H1 (cell line): ENCODE results near the gene SRPK3. TPM values are rescaled to one million over a fixed set of nuclear protein-coding genes. Genes with fewer than 3 reads are reported as not detected.

Source experiments
- CTCF ChIA-PET: fragments of 300-600 bp; sonication (Branson Sonifier 250); formaldehyde crosslinking; loops from one replicate; lab custom pipeline; 2021; ENCODE audit not compliant: partially characterized antibody; lab: Charles Lee
- POLR2A ChIA-PET: fragments of 300-600 bp; sonication (Branson Sonifier 250); formaldehyde crosslinking; loops from one replicate; lab custom pipeline; 2021; ENCODE audit warnings: inconsistent platforms; ENCODE audit not compliant: partially characterized antibody; lab: Charles Lee
- DNase-seq, 2 experiments: peaks; one replicate each; pipeline versions ENCODE4 v3.0.0 to v3.0.0-alpha.2; 2010 to 2022; ENCODE audit warnings: low spot score in 2 of 2, low read depth in 1 of 2, mixed read lengths in 1 of 2
- FAIRE-seq: peaks from 2 replicates; lab custom pipeline; 2011; peaks lifted over from hg19 to GRCh38; lab: Jason Lieb, UNC
- H2AFZ ChIP-seq: 2 replicates; pipeline ENCODE4 v1.8.1; 2012; ENCODE audit warnings: low read length, inconsistent platforms
- H2AK5ac ChIP-seq: 2 replicates; pipeline ENCODE4 v1.6.1; 2013; ENCODE audit warnings: low read depth, low read length
- H2BK120ac ChIP-seq: replicated peaks from 2 replicates; pipeline ENCODE3; 2013; ENCODE audit warnings: low read depth, low read length, inconsistent platforms
- H2BK12ac ChIP-seq: 2 replicates; pipeline ENCODE4 v1.6.1; 2013; ENCODE audit warnings: low read depth, low read length
- H2BK15ac ChIP-seq: 2 replicates; pipeline ENCODE4 v1.6.1; 2013; ENCODE audit warnings: low read length
- H2BK20ac ChIP-seq: 2 replicates; pipeline ENCODE4 v1.6.1; 2013; ENCODE audit warnings: low read length
- H2BK5ac ChIP-seq: 2 replicates; pipeline ENCODE4 v1.6.1; 2013; ENCODE audit warnings: low read depth, low read length
- H3K14ac ChIP-seq: 2 replicates; pipeline ENCODE4 v1.6.1; 2013; ENCODE audit warnings: inconsistent platforms; ENCODE audit not compliant: insufficient read length
- H3K18ac ChIP-seq: 2 replicates; pipeline ENCODE4 v1.6.1; 2013; ENCODE audit warnings: low read length; ENCODE audit errors: extremely low read depth
- H3K23ac ChIP-seq: 2 replicates; pipeline ENCODE4 v1.6.1; 2013; ENCODE audit warnings: inconsistent platforms; ENCODE audit not compliant: insufficient read length
- H3K23me2 ChIP-seq: 2 replicates; pipeline ENCODE4 v1.6.1; 2013; ENCODE audit warnings: low read depth, low read length
- H3K27ac ChIP-seq: 2 replicates; pipeline ENCODE4 v1.6.1; 2011; ENCODE audit warnings: low read depth, low read length, inconsistent platforms
- H3K27me3 ChIP-seq, 4 experiments: replicated peaks in 1 of 4; 1 replicate in 1 of 4; 2 replicates in 3 of 4; pipeline versions ENCODE4 v1.6.1 to v1.8.1; 2011 to 2013; ENCODE audit warnings: low read length in 3 of 4, mild to moderate bottlenecking in 3 of 4, inconsistent platforms in 2 of 4, mixed read lengths in 2 of 4, moderate library complexity in 1 of 4; ENCODE audit not compliant: control insufficient read depth in 3 of 4, insufficient read depth in 3 of 4; ENCODE audit errors: extremely low read depth in 1 of 4
- H3K36me3 ChIP-seq, 4 experiments: 2 replicates each; pipeline versions ENCODE4 v1.6.1 to v1.8.1; 2011 to 2013; ENCODE audit warnings: mild to moderate bottlenecking in 4 of 4, low read length in 3 of 4, moderate library complexity in 2 of 4, control low read depth in 1 of 4, inconsistent platforms in 1 of 4; ENCODE audit not compliant: insufficient read depth in 4 of 4, control insufficient read depth in 2 of 4
- H3K4ac ChIP-seq: replicated peaks from 2 replicates; pipeline ENCODE3; 2013; ENCODE audit warnings: low read length, low read depth, mixed read lengths, inconsistent platforms; ENCODE audit not compliant: insufficient read length
- H3K4me1 ChIP-seq, 4 experiments: replicated peaks in 1 of 4; 1 replicate in 1 of 4; 2 replicates in 3 of 4; pipeline versions ENCODE4 v1.6.1 to v1.8.1; 2011 to 2013; ENCODE audit warnings: low read length in 3 of 4, inconsistent platforms in 2 of 4, mixed read lengths in 1 of 4; ENCODE audit not compliant: insufficient read depth in 4 of 4, control insufficient read depth in 3 of 4
- H3K4me2 ChIP-seq, 2 experiments: 2 replicates each; pipeline versions ENCODE4 v1.6.1 to v1.8.1; 2011 to 2013; ENCODE audit warnings: low read depth in 2 of 2, low read length in 2 of 2, control low read depth in 1 of 2, inconsistent platforms in 1 of 2, mild to moderate bottlenecking in 1 of 2; ENCODE audit not compliant: insufficient read depth in 1 of 2
- H3K4me3 ChIP-seq, 4 experiments: fragments of 200-600, 300-600 bp in 1 of 4; sonication (generic), shearing (Covaris generic), sonication (Bioruptor Twin) in 1 of 4; 2 replicates each; pipeline versions ENCODE4 v1.5.1 to v1.8.1; 2011 to 2016; ENCODE audit warnings: low read length in 4 of 4, low read depth in 3 of 4, control low read depth in 2 of 4, inconsistent platforms in 2 of 4, mild to moderate bottlenecking in 2 of 4, mixed read lengths in 1 of 4, moderate library complexity in 1 of 4; ENCODE audit not compliant: insufficient read depth in 2 of 4; ENCODE audit errors: extremely low read depth in 1 of 4
- H3K56ac ChIP-seq: replicated peaks from 2 replicates; pipeline ENCODE3; 2013; ENCODE audit warnings: low read depth, mild to moderate bottlenecking, mixed read lengths, low read length, inconsistent platforms; ENCODE audit not compliant: insufficient read length
- H3K79me1 ChIP-seq: 2 replicates; pipeline ENCODE4 v1.6.1; 2013; ENCODE audit warnings: low read depth, low read length, control low read depth
- H3K79me2 ChIP-seq, 2 experiments: 2 replicates each; pipeline versions ENCODE4 v1.6.1 to v1.8.1; 2012 to 2013; ENCODE audit warnings: low read length in 2 of 2, mild to moderate bottlenecking in 2 of 2, inconsistent platforms in 1 of 2; ENCODE audit not compliant: insufficient read depth in 2 of 2, control insufficient read depth in 1 of 2
- H3K9ac ChIP-seq, 4 experiments: replicated peaks in 1 of 4; 1 replicate in 1 of 4; 2 replicates in 3 of 4; pipeline versions ENCODE4 v1.6.1 to v1.8.1; 2011 to 2013; ENCODE audit warnings: low read depth in 3 of 4, low read length in 3 of 4, control low read depth in 2 of 4, mild to moderate bottlenecking in 2 of 4, moderate library complexity in 2 of 4, inconsistent platforms in 1 of 4; ENCODE audit errors: extremely low read depth in 1 of 4
- H3K9me3 ChIP-seq, 2 experiments: 2 replicates each; pipeline versions ENCODE4 v1.6.1 to v1.8.1; 2012 to 2013; ENCODE audit warnings: mild to moderate bottlenecking in 2 of 2, moderate library complexity in 2 of 2, control low read depth in 1 of 2, inconsistent platforms in 1 of 2, low read depth in 1 of 2, low read length in 1 of 2, mixed read lengths in 1 of 2; ENCODE audit not compliant: insufficient read depth in 2 of 2
- H4K20me1 ChIP-seq, 2 experiments: replicated peaks in 1 of 2; 2 replicates each; pipeline versions ENCODE3 to v1.8.1; 2011 to 2013; ENCODE audit warnings: inconsistent platforms in 2 of 2, low read length in 2 of 2, mild to moderate bottlenecking in 1 of 2; ENCODE audit not compliant: insufficient read depth in 2 of 2, control insufficient read depth in 1 of 2
- H4K5ac ChIP-seq: 2 replicates; pipeline ENCODE4 v1.6.1; 2013; ENCODE audit warnings: low read length, low read depth, mixed read lengths, inconsistent platforms; ENCODE audit not compliant: insufficient read length
- H4K8ac ChIP-seq: 2 replicates; pipeline ENCODE4 v1.8.0; 2013; ENCODE audit warnings: mild to moderate bottlenecking, moderate library complexity, low read length, inconsistent platforms; ENCODE audit not compliant: insufficient read depth; ENCODE audit errors: extremely low read depth
- H4K91ac ChIP-seq: replicated peaks from 2 replicates; pipeline ENCODE3; 2013; ENCODE audit warnings: low read length, mixed read lengths, inconsistent platforms; ENCODE audit not compliant: insufficient read length
- BCL11A ChIP-seq, 2 experiments: IDR thresholded peaks; one replicate each; pipeline ENCODE4 v1.6.1; 2011; ENCODE audit warnings: low read depth in 2 of 2, low read length in 2 of 2, mild to moderate bottlenecking in 2 of 2
- GABPA ChIP-seq: IDR thresholded peaks from 2 replicates; pipeline ENCODE4 v1.6.1; 2011; ENCODE audit warnings: mild to moderate bottlenecking, low read length, moderate library complexity, borderline replicate concordance; ENCODE audit not compliant: insufficient read depth
- JUN ChIP-seq: IDR thresholded peaks from 2 replicates; pipeline ENCODE4 v1.6.1; 2011; ENCODE audit warnings: low read depth, mild to moderate bottlenecking, improper control_type of control experiment, low read length
- NANOG ChIP-seq: IDR thresholded peaks from 2 replicates; pipeline ENCODE4 v1.6.1; 2011; ENCODE audit warnings: low read length, low read depth, mild to moderate bottlenecking, inconsistent platforms; ENCODE audit not compliant: insufficient read depth, poor library complexity, severe bottlenecking
- POLR2AphosphoS5 ChIP-seq: IDR thresholded peaks from 2 replicates; pipeline ENCODE4 v1.6.1; 2011; ENCODE audit warnings: low read depth, low read length
- SIRT6 ChIP-seq: IDR thresholded peaks from one replicate; pipeline ENCODE4 v1.7.1; 2012; ENCODE audit warnings: low read length, inconsistent platforms
- SP1 ChIP-seq: IDR thresholded peaks from 2 replicates; pipeline ENCODE4 v1.6.1; 2011; ENCODE audit warnings: low read depth, low read length
- SUZ12 ChIP-seq: fragments of 200-600 bp; sonication (generic); IDR thresholded peaks from 2 replicates; pipeline ENCODE4 v1.6.1; 2012; ENCODE audit warnings: mild to moderate bottlenecking, inconsistent platforms, low read length, moderate library complexity, mixed read lengths
- TAF1 ChIP-seq: IDR thresholded peaks from 2 replicates; pipeline ENCODE4 v1.6.1; 2011; ENCODE audit warnings: mild to moderate bottlenecking, low read depth, low read length
- TBP ChIP-seq: IDR thresholded peaks from 2 replicates; pipeline ENCODE4 v1.6.1; 2011; ENCODE audit warnings: low read depth, low read length, improper control_type of control experiment
- YY1 ChIP-seq: IDR thresholded peaks from 2 replicates; pipeline ENCODE4 v1.6.1; 2011; ENCODE audit warnings: low read depth, mild to moderate bottlenecking, low read length
- WGBS, 2 experiments: shearing (Covaris generic) in 1 of 2; methylation state at CpG; one replicate each; pipeline versions ENCODE4 v1.1.6 to v1.1.7; 2013 to 2015; ENCODE audit warnings: low lambda C conversion rate in 2 of 2, mixed read lengths in 2 of 2, inconsistent platforms in 1 of 2, low coverage in 1 of 2, missing lambda C conversion rate in 1 of 2; ENCODE audit not compliant: insufficient replicate concordance in 2 of 2, insufficient coverage in 1 of 2, insufficient read length in 1 of 2; ENCODE audit errors: extremely low coverage in 1 of 2, missing lambda C conversion rate in 1 of 2; 5-methylcytosine and 5-hydroxymethylcytosine counted together
- polyA plus RNA-seq, 7 experiments: library from polyadenylated mRNA; depleted of rRNA in 3 of 7; stranded (reverse) in 5 of 7; unstranded in 2 of 7; fragments of >200 nt in 5 of 7; fragments of 200-250 nt in 2 of 7; gene quantifications; 1 replicate in 5 of 7; 2 replicates in 1 of 7; 4 replicates in 1 of 7; pipeline versions ENCODE4 v1.2.1 to v1.2.3, GENCODE V29; 2011 to 2013; ENCODE audit warnings: missing spikeins in 2 of 7, mixed read lengths in 2 of 7
- total RNA-seq: library from RNA; stranded (reverse); fragmentation: NEBNext Ultra II Directional; extraction: Animal tissue kit (Norgen Biotek cat#: 25700); gene quantifications from 2 replicates; pipeline ENCODE4 v1.2.1, GENCODE V29; 2021
- TF ChIP-seq, protein P1 (sequence below): IDR thresholded peaks from 2 replicates; pipeline ENCODE4 v1.6.1; 2012; ENCODE audit warnings: inconsistent platforms
- TF ChIP-seq, protein P2 (sequence below): IDR thresholded peaks from 2 replicates; pipeline ENCODE4 v1.6.1; 2011; ENCODE audit warnings: low read depth, mild to moderate bottlenecking, low read length; ENCODE audit not compliant: insufficient read depth

Gene SRPK3
- total and polyA plus RNA-seq, 2 of the 8 experiments (the other 6 are each of a cell fraction or from before 2014, with no cell fraction given) = not detected

DNA sequence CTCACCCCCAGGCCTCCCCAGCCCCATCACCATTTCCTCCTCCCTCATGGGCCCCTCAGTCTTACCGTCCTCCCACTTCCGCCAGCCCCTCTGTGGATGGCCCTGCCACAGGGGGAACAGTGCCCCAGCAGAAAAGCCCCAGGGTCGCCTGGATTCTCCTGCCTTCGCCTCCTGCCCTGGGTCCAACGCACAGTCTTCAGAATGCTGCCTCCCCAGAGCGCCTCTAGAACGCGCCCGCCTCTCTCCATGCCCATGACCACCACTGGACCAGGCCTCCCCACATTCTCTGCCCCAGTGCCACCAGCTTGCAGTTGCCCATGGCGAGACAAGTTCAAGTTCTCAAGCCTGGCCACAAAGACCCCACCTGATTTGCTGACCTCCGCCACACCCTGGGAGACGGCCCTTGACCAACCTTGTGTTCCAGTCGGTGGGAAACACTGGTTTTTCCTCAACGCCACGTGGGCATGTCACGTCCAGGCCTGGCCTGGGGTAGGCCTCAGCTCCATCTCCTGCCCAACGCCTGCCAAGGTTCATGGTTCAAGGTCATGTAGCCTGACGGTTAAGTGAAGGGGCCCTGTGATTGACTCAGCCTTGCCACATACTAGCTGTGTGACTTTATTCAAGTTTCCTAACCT is 17.4 kb upstream of the SRPK3 start:
- Histone ChIP-seq H3K4ac (no peak overlapping the region), H2AK5ac (no peak overlapping the region), H3K79me2 (no peaks in the 10 kb centered on the region), H3K14ac (no peak overlapping the region), H3K56ac (no peak overlapping the region), H4K20me1 (no peaks in the 10 kb centered on the region), H3K4me1 (peaks cover 0 to 8% (median 4%) of the 10 kb centered on the region in 4 experiments; a peak in 5 of 7 replicates), H3K9ac (no peak overlapping the region), H3K23ac (no peak overlapping the region), H4K5ac (no peak overlapping the region), H2BK15ac (no peak overlapping the region), H3K27me3 (no peaks in the 10 kb centered on the region), H2AFZ (no peak overlapping the region), H4K91ac (no peak overlapping the region), H3K18ac (no peak overlapping the region), H2BK5ac (no peak overlapping the region), H3K4me3 (no peak overlapping the region), H2BK120ac (no peak overlapping the region), H3K23me2 (no peaks in the 10 kb centered on the region), H3K4me2 (no peak overlapping the region), H2BK20ac (no peak overlapping the region), H3K27ac (no peak overlapping the region), H3K36me3 (no peaks in the 10 kb centered on the region), H3K9me3 (no peaks in the 10 kb centered on the region), H2BK12ac (no peak overlapping the region), H4K8ac (no peak overlapping the region), H3K79me1 (no peaks in the 10 kb centered on the region)
- CTCF ChIA-PET = interaction anchor here (0.6 to 3.7 kb wide), 19 partner anchors 8 to 210 kb away, joined by 3 to 16 read pairs (median 3); partner anchors contain the start of genes L1CAM and SRPK3
- WGBS, 2 experiments = 78% methylated on average over 9 of the region's 18 CpGs; no CpG with 5 or more reads in 1 of the 2 experiments
- POLR2A ChIA-PET = no interaction called here
- DNase-seq = no peak
- no peak for FAIRE-seq
- no peak for TF ChIP-seq GABPA
- TF ChIP-seq POLR2AphosphoS5 = no peak
- TF ChIP-seq, protein P1, sequence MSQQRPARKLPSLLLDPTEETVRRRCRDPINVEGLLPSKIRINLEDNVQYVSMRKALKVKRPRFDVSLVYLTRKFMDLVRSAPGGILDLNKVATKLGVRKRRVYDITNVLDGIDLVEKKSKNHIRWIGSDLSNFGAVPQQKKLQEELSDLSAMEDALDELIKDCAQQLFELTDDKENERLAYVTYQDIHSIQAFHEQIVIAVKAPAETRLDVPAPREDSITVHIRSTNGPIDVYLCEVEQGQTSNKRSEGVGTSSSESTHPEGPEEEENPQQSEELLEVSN = no peak
- no peak for TF ChIP-seq BCL11A (IDR thresholded peaks at IDR 0.05; ENCODE audit: low read depth in 2 of 2, low read length in 2 of 2)
- no peak for TF ChIP-seq NANOG
- TF ChIP-seq JUN = no peak
- TF ChIP-seq TAF1 = no peak
- TF ChIP-seq, protein P2, sequence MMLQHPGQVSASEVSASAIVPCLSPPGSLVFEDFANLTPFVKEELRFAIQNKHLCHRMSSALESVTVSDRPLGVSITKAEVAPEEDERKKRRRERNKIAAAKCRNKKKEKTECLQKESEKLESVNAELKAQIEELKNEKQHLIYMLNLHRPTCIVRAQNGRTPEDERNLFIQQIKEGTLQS = no peak
- TF ChIP-seq SUZ12 = no peak
- no peak for TF ChIP-seq YY1
- TF ChIP-seq SIRT6 = no peak
- TF ChIP-seq SP1 = no peak
- no peak for TF ChIP-seq TBP
